GM15510 (cell line): ENCODE results near the gene HAPLN1.

Source experiments
- POLR2A ChIP-seq: IDR thresholded peaks from 3 replicates; pipeline ENCODE4 v1.6.1; 2011; ENCODE audit warnings: borderline replicate concordance; ENCODE audit not compliant: insufficient read length; ENCODE audit errors: extremely low read depth

The HAPLN1 gene

GRCh38 chr5:83721953-83722901 lies 1.6 kb upstream of the HAPLN1 start:
- no peak for TF ChIP-seq POLR2A

GRCh38 chr5:83718936-83719495 lies 1.6 kb downstream of the HAPLN1 start:
- TF ChIP-seq POLR2A = no peak

GRCh38 chr5:83718195-83718825 lies 2.3 kb downstream of the HAPLN1 start:
- no peak for TF ChIP-seq POLR2A

- TF ChIP-seq POLR2A = no peak
These were observed 5.2 kb downstream of the HAPLN1 start for GRCh38 chr5:83715236-83716065.

- no peak for TF ChIP-seq POLR2A
These were observed 5.8 kb downstream of the HAPLN1 start for GRCh38 chr5:83714810-83715209.

- no peak for TF ChIP-seq POLR2A
These were observed 8.6 kb downstream of the HAPLN1 start for GRCh38 chr5:83711982-83712601.

GRCh38 chr5:83709973-83710372 lies 10.7 kb downstream of the HAPLN1 start:
- TF ChIP-seq POLR2A = no peak

- TF ChIP-seq POLR2A = no peak
These were observed 12.5 kb downstream of the HAPLN1 start for GRCh38 chr5:83708170-83708569.

GRCh38 chr5:83703059-83703458 lies 17.6 kb downstream of the HAPLN1 start:
- no peak for TF ChIP-seq POLR2A

- no peak for TF ChIP-seq POLR2A
These were observed 18.8 kb downstream of the HAPLN1 start for GRCh38 chr5:83701886-83702285.

- TF ChIP-seq POLR2A = no peak
These were observed 30.8 kb downstream of the HAPLN1 start for GRCh38 chr5:83689881-83690280.

GRCh38 chr5:83688281-83688680 lies 32.4 kb downstream of the HAPLN1 start:
- TF ChIP-seq POLR2A = no peak

- no peak for TF ChIP-seq POLR2A
These were observed 33.5 kb downstream of the HAPLN1 start for GRCh38 chr5:83687124-83687619.

GRCh38 chr5:83686251-83686650 lies 34.4 kb downstream of the HAPLN1 start:
- TF ChIP-seq POLR2A = no peak
